Measurements from ENCODE around the gene IL1RAPL2. TPM values are rescaled to one million over a fixed set of nuclear protein-coding genes. Genes with fewer than 3 reads are reported as not detected.

IL1RAPL2 gene
- total and polyA plus RNA-seq, 2 of the 8 experiments (the other 6 are each of a cell fraction or from before 2014, with no cell fraction given) = 0.20 to 1.3 TPM

DNA sequence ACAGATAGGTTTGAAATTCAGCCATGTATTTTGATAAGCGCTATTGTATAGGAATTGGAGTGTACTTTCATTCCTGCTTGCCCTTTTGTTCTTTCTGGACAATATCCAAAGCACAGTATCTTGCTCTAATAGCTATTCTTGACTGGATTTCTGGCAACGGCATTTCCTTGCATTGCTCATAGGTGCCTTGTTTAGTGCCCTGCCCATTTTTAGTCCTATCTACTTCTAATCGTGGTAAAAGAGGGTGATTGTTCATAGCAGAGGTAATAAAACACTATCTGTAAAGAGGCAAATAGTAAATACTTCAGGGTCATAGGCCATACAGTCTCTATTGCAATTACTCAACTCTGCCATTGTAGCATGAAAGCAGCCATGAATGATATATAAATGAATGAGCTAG, 155.9 kb downstream of the IL1RAPL2 start:
- Histone ChIP-seq H3K27me3 (replicated peaks in 1 of 4; ENCODE audit: control insufficient read depth in 3 of 4, extremely low read depth in 1 of 4, insufficient read depth in 3 of 4, low read length in 3 of 4) (no peaks in the 10 kb centered on the region), H3K14ac (ENCODE audit: insufficient read length) (no peak overlapping the region), H3K79me2 (ENCODE audit: control insufficient read depth in 1 of 2, insufficient read depth in 2 of 2, low read length in 2 of 2) (no peaks in the 10 kb centered on the region), H3K9me3 (ENCODE audit: insufficient read depth in 2 of 2, low read depth in 1 of 2, low read length in 1 of 2) (no peaks in the 10 kb centered on the region), H4K91ac (replicated peaks; ENCODE audit: insufficient read length, low read length) (no peak overlapping the region), H3K23me2 (ENCODE audit: low read depth, low read length) (no peaks in the 10 kb centered on the region), H3K56ac (replicated peaks; ENCODE audit: insufficient read length, low read depth, low read length) (no peak overlapping the region), H3K23ac (ENCODE audit: insufficient read length) (no peak overlapping the region), H2BK15ac (ENCODE audit: low read length) (no peak overlapping the region), H3K4me2 (ENCODE audit: insufficient read depth in 1 of 2, low read depth in 2 of 2, low read length in 2 of 2) (no peak overlapping the region), H3K9ac (replicated peaks in 1 of 4; ENCODE audit: extremely low read depth in 1 of 4, low read depth in 3 of 4, low read length in 3 of 4) (no peak overlapping the region), H2BK120ac (replicated peaks; ENCODE audit: low read depth, low read length) (no peak overlapping the region), H3K36me3 (ENCODE audit: control insufficient read depth in 2 of 4, insufficient read depth in 4 of 4, low read length in 3 of 4) (no peaks in the 10 kb centered on the region), H3K79me1 (ENCODE audit: low read depth, low read length) (no peaks in the 10 kb centered on the region), H3K18ac (ENCODE audit: extremely low read depth, low read length) (no peak overlapping the region), H3K4me3 (ENCODE audit: extremely low read depth in 1 of 4, insufficient read depth in 2 of 4, low read depth in 3 of 4, low read length in 4 of 4) (no peak overlapping the region), H2AK5ac (ENCODE audit: low read depth, low read length) (no peak overlapping the region), H4K5ac (ENCODE audit: insufficient read length, low read depth, low read length) (no peak overlapping the region), H3K4ac (replicated peaks; ENCODE audit: insufficient read length, low read depth, low read length) (no peak overlapping the region), H3K4me1 (replicated peaks in 1 of 4; ENCODE audit: control insufficient read depth in 3 of 4, insufficient read depth in 4 of 4, low read length in 3 of 4) (no peaks in the 10 kb centered on the region), H2AFZ (ENCODE audit: low read length) (no peak overlapping the region), H2BK5ac (ENCODE audit: low read depth, low read length) (no peak overlapping the region), H2BK20ac (ENCODE audit: low read length) (no peak overlapping the region), H2BK12ac (ENCODE audit: low read depth, low read length) (no peak overlapping the region), H4K8ac (ENCODE audit: extremely low read depth, insufficient read depth, low read length) (no peak overlapping the region), H3K27ac (ENCODE audit: low read depth, low read length) (no peak overlapping the region), H4K20me1 (replicated peaks in 1 of 2; ENCODE audit: control insufficient read depth in 1 of 2, insufficient read depth in 2 of 2, low read length in 2 of 2) (no peaks in the 10 kb centered on the region)
- ChIA-PET CTCF (ENCODE audit: partially characterized antibody) (no interaction called here), POLR2A (ENCODE audit: partially characterized antibody) (no interaction called here)
- 93% methylated on average over 3 of the region's 3 CpGs; no CpG with 5 or more reads in 1 of the 2 experiments for WGBS, 2 experiments (ENCODE audit: extremely low coverage in 1 of 2, insufficient coverage in 1 of 2, insufficient read length in 1 of 2, insufficient replicate concordance in 2 of 2, low coverage in 1 of 2, low lambda C conversion rate in 2 of 2, missing lambda C conversion rate in 1 of 2)
- DNase-seq (ENCODE audit: low read depth in 1 of 2, low spot score in 2 of 2) (no peak), FAIRE-seq (no peak)
- no peak for TF ChIP-seq TAF1 (IDR thresholded peaks at IDR 0.05; ENCODE audit: low read depth, low read length)
- no peak for TF ChIP-seq MAX (IDR thresholded peaks at IDR 0.05)
- no peak for TF ChIP-seq EP300 (IDR thresholded peaks at IDR 0.05; ENCODE audit: borderline replicate concordance in 1 of 2, low read depth in 2 of 2, low read length in 2 of 2)
- TF ChIP-seq POLR2AphosphoS5 (IDR thresholded peaks at IDR 0.05; ENCODE audit: low read depth, low read length) = no peak
- no peak for TF ChIP-seq TEAD4 (IDR thresholded peaks at IDR 0.05; ENCODE audit: low read depth, low read length)
- no peak for TF ChIP-seq EGR1 (IDR thresholded peaks at IDR 0.05; ENCODE audit: borderline replicate concordance, low read depth, low read length)
- no peak for TF ChIP-seq CBX5 (IDR thresholded peaks at IDR 0.05; ENCODE audit: low read depth, low read length)

All from H1 (cell line).